ENCODE results near the gene CIAO2B. TPM values are rescaled to one million over a fixed set of nuclear protein-coding genes. Genes with fewer than 3 reads are reported as not detected.
A peak's percentile ranks its signal among the peaks of the same experiment; 100 is the strongest.

The CIAO2B gene
- total and polyA plus RNA-seq, 3 donors from 2014 or later, result 113 to 179 (median 145) TPM

- intact Hi-C loops (cut with DNase I; ENCODE audit: low total_unique reads), result no loop called here
- Histone ChIP-seq H3K27me3 (no peaks in the 10 kb centered on the region), H3K9me3 (no peaks in the 10 kb centered on the region), H3K27ac (peak overlapping the region; percentile 80 to 83), H3K36me3 (ENCODE audit: low read depth, missing control alignments) (no peaks in the 10 kb centered on the region), H3K4me1 (peaks cover 62% of the 10 kb centered on the region), H3K4me3 (no peak overlapping the region)
- TF ChIP-seq CTCF (IDR thresholded peaks at IDR 0.05) (no peak), POLR2A (IDR thresholded peaks at IDR 0.05) (no peak)
- WGBS, 2 donors, result 88 to 89% methylated on average over 7 to 13 of the region's 13 CpGs
- DNase-seq, result no peak
Measured at GRCh38 chr16:66904428-66904845, 29.8 kb downstream of the CIAO2B start.

DNA sequence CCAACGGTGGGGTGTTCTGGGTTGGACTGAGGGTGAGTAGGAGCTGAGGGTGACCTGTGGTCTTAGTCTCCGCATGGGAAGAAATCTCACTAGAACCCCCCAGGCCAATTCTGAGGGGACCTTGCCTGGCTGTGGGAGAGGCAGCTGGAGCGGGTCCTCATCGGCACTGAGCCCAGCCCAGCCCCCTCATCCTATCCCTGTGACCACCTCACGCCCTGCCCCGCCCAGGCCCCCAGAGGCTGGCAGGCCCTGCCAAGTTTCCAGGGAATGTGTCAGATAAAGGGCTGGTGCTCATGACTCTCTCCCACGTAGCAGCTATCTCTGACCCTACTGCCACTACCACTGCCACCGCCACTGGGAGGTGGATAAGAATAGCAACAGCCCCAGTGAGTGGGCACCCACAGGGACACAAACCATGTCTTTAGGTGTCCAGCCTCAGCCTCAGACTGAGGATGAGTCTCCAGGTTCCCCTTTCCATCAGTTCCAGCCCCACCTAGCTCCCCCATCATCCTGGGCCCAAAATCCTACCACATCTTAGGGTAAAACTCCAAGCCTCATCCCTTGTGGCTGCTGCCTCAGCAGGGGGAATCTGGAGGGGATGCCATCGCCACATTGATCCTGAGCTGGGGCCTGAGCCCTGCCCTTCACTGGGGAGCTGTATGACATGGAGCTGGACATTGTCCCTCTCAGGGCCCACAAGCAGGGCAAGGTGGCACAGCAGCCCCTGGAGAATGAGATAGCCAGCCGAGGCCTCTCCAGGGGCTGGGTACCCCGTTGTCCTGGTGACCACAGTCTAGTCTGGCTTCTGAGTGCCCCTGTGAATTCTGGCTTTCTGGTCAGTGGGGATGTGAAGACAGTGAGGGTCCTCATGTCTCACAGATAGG lies 30.4 kb downstream of the CIAO2B start:
- H3K4me3 ChIP-seq, result no peak overlapping the region
- H3K4me1 ChIP-seq, result peaks cover 67% of the 10 kb centered on the region
- H3K36me3 ChIP-seq (ENCODE audit: low read depth, missing control alignments), result no peaks in the 10 kb centered on the region
- DNase-seq, result peak; percentile 92
- 56 to 65% methylated on average over 4 to 11 of the region's 11 CpGs for WGBS, 2 donors
- H3K27ac ChIP-seq, result peak overlapping the region; percentile 80 to 83
- intact Hi-C loops (cut with DNase I; ENCODE audit: low total_unique reads), result no loop called here
- no peaks in the 10 kb centered on the region for H3K9me3 ChIP-seq
- no peaks in the 10 kb centered on the region for H3K27me3 ChIP-seq
- no peak for TF ChIP-seq CTCF (IDR thresholded peaks at IDR 0.05)
- TF ChIP-seq POLR2A (IDR thresholded peaks at IDR 0.05), result no peak

GRCh38 chr16:66902648-66903543 lies 31.3 kb downstream of the CIAO2B start:
- WGBS, 2 donors, result 52 to 74% methylated on average over 4 to 14 of the region's 14 CpGs

GRCh38 chr16:66901626-66902025 lies 32.6 kb downstream of the CIAO2B start:
- H3K4me1 ChIP-seq, result peaks cover 74% of the 10 kb centered on the region

More at GRCh38 chr16:66902648-66903543, 31.3 kb downstream of the CIAO2B start:
- Histone ChIP-seq H3K4me3 (no peak overlapping the region), H3K27ac (peak overlapping the region; percentile 80 to 83), H3K4me1 (peaks cover 76% of the 10 kb centered on the region), H3K9me3 (no peaks in the 10 kb centered on the region), H3K27me3 (no peaks in the 10 kb centered on the region), H3K36me3 (ENCODE audit: low read depth, missing control alignments) (no peaks in the 10 kb centered on the region)
- no peak for DNase-seq
- TF ChIP-seq CTCF (IDR thresholded peaks at IDR 0.05), result peak in 1 of 3 experiments; percentile 8
- no peak for TF ChIP-seq POLR2A (IDR thresholded peaks at IDR 0.05)
- intact Hi-C loops (cut with DNase I; ENCODE audit: low total_unique reads), result no loop called here

More at GRCh38 chr16:66901626-66902025, 32.6 kb downstream of the CIAO2B start:
- intact Hi-C loops (cut with DNase I; ENCODE audit: low total_unique reads), result no loop called here
- TF ChIP-seq CTCF (IDR thresholded peaks at IDR 0.05) (no peak), POLR2A (IDR thresholded peaks at IDR 0.05) (no peak)
- 82 to 89% methylated on average over 3 to 10 of the region's 10 CpGs for WGBS, 2 donors
- no peaks in the 10 kb centered on the region for H3K9me3 ChIP-seq
- no peaks in the 10 kb centered on the region for H3K36me3 ChIP-seq (ENCODE audit: low read depth, missing control alignments)
- no peaks in the 10 kb centered on the region for H3K27me3 ChIP-seq
- DNase-seq, result no peak
- H3K27ac ChIP-seq, result peak overlapping the region; percentile 82 to 87
- no peak overlapping the region for H3K4me3 ChIP-seq

Data from testis (tissue), 3 donors.